ENCODE data around the gene ARMC9.
"Not testable (repeated sequence)": the region's sequence is repeated elsewhere in the genome, so short reads cannot be mapped to it uniquely, and the experiment has no call there.

Gene ARMC9

GRCh38 chr2:231341100-231341499 is 142.7 kb downstream of the ARMC9 start:
- in situ Hi-C loops (cut with HindIII; ENCODE audit: low pct_ligation_motif_present, low pct_unique_long_range_greater_than_20kb, low sequenced_read_pairs) = no loop called here

GRCh38 chr2:231342061-231342711 is 143.8 kb downstream of the ARMC9 start:
- in situ Hi-C loops (cut with HindIII; ENCODE audit: low pct_ligation_motif_present, low pct_unique_long_range_greater_than_20kb, low sequenced_read_pairs) = no loop called here
- no peak for DNase-seq

More at GRCh38 chr2:231341100-231341499, 142.7 kb downstream of the ARMC9 start:
- DNase-seq = no peak

GRCh38 chr2:231343006-231343710 is 144.7 kb downstream of the ARMC9 start:
- in situ Hi-C loops (cut with HindIII; ENCODE audit: low pct_ligation_motif_present, low pct_unique_long_range_greater_than_20kb, low sequenced_read_pairs) = no loop called here
- DNase-seq = no peak

- no peak for DNase-seq
- in situ Hi-C loops (cut with HindIII; ENCODE audit: low pct_ligation_motif_present, low pct_unique_long_range_greater_than_20kb, low sequenced_read_pairs) = no loop called here
These were observed 145.6 kb downstream of the ARMC9 start for GRCh38 chr2:231343988-231344387.

DNA sequence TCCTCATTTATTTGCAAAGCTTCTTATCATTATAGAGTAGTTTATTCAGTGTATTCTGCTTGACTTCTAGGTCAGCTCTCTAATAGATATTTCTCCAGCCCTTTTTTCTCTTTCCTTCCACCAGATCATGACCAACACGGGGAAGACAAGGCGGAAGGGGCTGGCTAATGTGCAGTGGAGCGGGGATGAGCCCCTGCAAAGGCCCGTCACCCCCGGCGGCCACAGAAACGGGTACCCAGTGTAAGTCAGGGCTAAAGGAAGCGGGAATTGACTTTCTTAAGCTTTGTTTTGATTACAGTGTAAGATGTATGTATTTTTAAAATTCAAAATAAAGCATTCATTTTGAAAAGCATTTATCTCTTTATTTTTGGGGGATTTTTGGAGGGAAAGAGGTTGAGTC is 146.4 kb downstream of the ARMC9 start:
- in situ Hi-C loops (cut with HindIII; ENCODE audit: low pct_ligation_motif_present, low pct_unique_long_range_greater_than_20kb, low sequenced_read_pairs) = no loop called here

GRCh38 chr2:231347081-231347480 is 148.7 kb downstream of the ARMC9 start:
- in situ Hi-C loops (cut with HindIII; ENCODE audit: low pct_ligation_motif_present, low pct_unique_long_range_greater_than_20kb, low sequenced_read_pairs) = no loop called here
- DNase-seq = no peak

More for the DNA sequence above, 146.4 kb downstream of the ARMC9 start:
- DNase-seq = no peak

- in situ Hi-C loops (cut with HindIII; ENCODE audit: low pct_ligation_motif_present, low pct_unique_long_range_greater_than_20kb, low sequenced_read_pairs) = no loop called here
- DNase-seq = no peak
These were observed 149.2 kb downstream of the ARMC9 start for GRCh38 chr2:231347638-231348037.

- DNase-seq = no peak
- in situ Hi-C loops (cut with HindIII; ENCODE audit: low pct_ligation_motif_present, low pct_unique_long_range_greater_than_20kb, low sequenced_read_pairs) = no loop called here
These were observed 149.7 kb downstream of the ARMC9 start for GRCh38 chr2:231348173-231348572.

DNA sequence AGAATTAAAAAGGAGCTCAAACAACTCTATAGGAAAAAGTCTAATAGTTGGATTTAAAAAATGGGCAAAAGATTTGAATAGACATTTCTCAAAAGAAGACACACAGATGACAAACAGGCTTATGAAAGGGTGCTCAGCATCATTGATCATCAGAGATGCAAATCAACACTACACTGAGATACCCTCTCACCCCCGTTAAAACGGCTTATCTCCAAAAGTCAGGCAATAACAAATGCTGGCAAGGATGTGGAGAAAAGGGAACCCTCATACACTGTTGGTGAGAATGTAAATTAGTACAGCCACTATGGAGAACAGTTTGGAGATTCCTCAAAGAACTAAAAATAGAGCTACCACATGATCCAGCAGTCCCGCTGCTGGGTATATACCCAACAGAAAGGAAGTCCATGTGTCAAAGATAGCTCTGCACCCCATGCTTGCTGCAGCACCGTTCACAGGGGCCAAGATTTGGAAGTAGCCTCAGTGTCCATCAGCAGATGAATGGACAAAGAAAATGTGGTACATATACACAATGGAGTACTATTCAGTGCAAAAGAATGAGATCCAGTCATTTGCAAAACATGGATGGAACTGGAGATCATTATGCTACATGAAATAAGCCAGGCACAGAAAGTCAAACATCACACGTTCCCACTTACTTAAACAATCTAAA is 150.4 kb downstream of the ARMC9 start:
- in situ Hi-C loops (cut with HindIII; ENCODE audit: low pct_ligation_motif_present, low pct_unique_long_range_greater_than_20kb, low sequenced_read_pairs) = no loop called here

GRCh38 chr2:231349374-231349735 is 150.9 kb downstream of the ARMC9 start:
- in situ Hi-C loops (cut with HindIII; ENCODE audit: low pct_ligation_motif_present, low pct_unique_long_range_greater_than_20kb, low sequenced_read_pairs) = not testable (repeated sequence)

More for the DNA sequence above, 150.4 kb downstream of the ARMC9 start:
- no peak for DNase-seq

GRCh38 chr2:231351648-231352047 is 153.2 kb downstream of the ARMC9 start:
- no peak for DNase-seq
- in situ Hi-C loops (cut with HindIII; ENCODE audit: low pct_ligation_motif_present, low pct_unique_long_range_greater_than_20kb, low sequenced_read_pairs) = no loop called here

More at GRCh38 chr2:231349374-231349735, 150.9 kb downstream of the ARMC9 start:
- not testable (repeated sequence) for DNase-seq

- DNase-seq = no peak
- in situ Hi-C loops (cut with HindIII; ENCODE audit: low pct_ligation_motif_present, low pct_unique_long_range_greater_than_20kb, low sequenced_read_pairs) = no loop called here
These were observed 155.0 kb downstream of the ARMC9 start for GRCh38 chr2:231353469-231353868.

- no peak for DNase-seq
- in situ Hi-C loops (cut with HindIII; ENCODE audit: low pct_ligation_motif_present, low pct_unique_long_range_greater_than_20kb, low sequenced_read_pairs) = no loop called here
These were observed 157.4 kb downstream of the ARMC9 start for GRCh38 chr2:231355508-231356465.

DNA sequence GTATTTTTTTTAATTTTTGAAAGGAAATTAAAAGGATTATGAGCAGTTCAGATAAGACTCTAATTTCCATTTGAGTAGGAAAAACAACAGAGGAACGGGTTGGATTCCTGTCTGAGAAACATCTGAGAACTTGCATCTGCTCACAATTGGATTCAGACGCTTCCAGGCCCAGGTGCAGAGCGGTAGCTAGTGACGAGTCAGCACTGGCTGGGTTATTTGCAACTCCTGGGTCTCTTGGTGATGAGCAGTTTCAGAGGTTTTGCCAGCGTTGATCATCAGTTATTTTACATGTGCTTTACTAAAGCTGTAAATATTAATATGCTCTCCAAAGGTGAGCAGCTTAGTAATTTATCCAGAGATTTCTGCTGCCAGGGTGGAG is 158.0 kb downstream of the ARMC9 start:
- DNase-seq = no peak

DNA sequence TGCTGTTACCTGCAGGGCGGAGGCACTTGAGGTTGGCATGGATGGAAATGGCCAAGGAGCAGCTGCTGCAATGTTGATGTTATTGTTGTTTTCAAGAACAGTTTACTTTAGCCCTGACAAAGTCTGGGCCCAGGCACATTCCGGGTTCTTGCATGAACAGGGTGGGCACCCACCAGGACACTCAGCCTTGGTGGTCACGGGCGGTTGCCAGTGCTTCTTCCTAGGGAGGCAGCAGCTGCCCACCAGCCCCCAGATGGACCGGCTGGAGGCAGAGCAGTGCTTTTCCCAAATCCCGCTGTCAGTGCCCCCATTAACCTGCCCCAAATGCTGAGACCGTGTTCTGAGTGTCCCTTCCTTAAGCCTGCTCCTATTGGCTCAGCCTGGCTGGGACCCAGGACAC is 158.6 kb downstream of the ARMC9 start:
- DNase-seq = no peak
- in situ Hi-C loops (cut with HindIII; ENCODE audit: low pct_ligation_motif_present, low pct_unique_long_range_greater_than_20kb, low sequenced_read_pairs) = no loop called here

More for the DNA sequence above, 158.0 kb downstream of the ARMC9 start:
- in situ Hi-C loops (cut with HindIII; ENCODE audit: low pct_ligation_motif_present, low pct_unique_long_range_greater_than_20kb, low sequenced_read_pairs) = no loop called here

DNA sequence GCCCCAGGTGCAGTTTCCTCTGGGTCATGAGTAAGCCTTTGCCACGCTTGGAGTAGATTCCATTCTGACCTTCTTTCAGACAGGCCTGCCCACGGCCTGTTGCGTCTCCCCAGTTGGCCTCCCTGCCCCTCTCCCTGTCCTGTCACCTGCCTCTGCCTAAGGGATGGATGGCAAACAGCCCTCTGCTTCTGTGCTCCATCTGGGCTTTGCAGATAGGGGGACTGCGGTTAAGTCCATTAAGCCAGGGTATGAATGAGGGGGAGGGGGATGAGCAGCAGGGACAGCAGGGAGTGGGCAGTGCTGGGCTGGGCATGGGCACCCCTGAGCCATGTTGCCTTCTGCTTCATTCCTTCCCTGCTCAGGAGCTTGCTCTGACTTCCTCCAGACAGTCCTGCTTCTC is 159.5 kb downstream of the ARMC9 start:
- in situ Hi-C loops (cut with HindIII; ENCODE audit: low pct_ligation_motif_present, low pct_unique_long_range_greater_than_20kb, low sequenced_read_pairs) = no loop called here
- no peak for DNase-seq

- no peak for DNase-seq
- in situ Hi-C loops (cut with HindIII; ENCODE audit: low pct_ligation_motif_present, low pct_unique_long_range_greater_than_20kb, low sequenced_read_pairs) = no loop called here
These were observed 161.0 kb downstream of the ARMC9 start for GRCh38 chr2:231359441-231359840.

DNA sequence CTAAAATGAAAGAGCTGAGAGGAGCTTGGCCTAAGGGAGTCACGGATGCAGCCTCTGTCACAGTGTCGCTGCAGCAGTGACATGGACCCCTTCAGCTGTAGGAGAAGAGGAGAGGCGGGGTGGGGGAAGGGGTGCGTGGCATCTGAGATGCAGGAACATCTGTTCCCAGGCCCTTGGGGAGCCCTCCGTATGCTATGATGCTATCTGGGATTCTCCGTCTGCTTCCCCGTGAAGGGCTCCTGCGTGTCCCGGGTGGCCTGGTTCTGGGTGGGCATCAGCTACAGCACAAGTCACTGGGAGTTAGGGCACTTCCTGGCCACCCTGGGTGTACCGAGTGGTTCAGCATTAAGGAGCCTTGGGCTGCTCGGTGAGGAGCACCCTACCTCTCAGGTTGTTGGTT is 161.5 kb downstream of the ARMC9 start:
- DNase-seq = no peak
- in situ Hi-C loops (cut with HindIII; ENCODE audit: low pct_ligation_motif_present, low pct_unique_long_range_greater_than_20kb, low sequenced_read_pairs) = no loop called here

GRCh38 chr2:231360401-231360800 is 162.0 kb downstream of the ARMC9 start:
- DNase-seq = no peak
- in situ Hi-C loops (cut with HindIII; ENCODE audit: low pct_ligation_motif_present, low pct_unique_long_range_greater_than_20kb, low sequenced_read_pairs) = no loop called here

Data from ACHN (cell line).